GM12874 (cell line): ENCODE results near the gene REPS1.

Source experiments
- CTCF ChIP-seq: IDR thresholded peaks from 2 replicates; pipeline ENCODE4 v1.5.1; 2011; ENCODE audit warnings: low read depth, mild to moderate bottlenecking, control low read depth, low read length, moderate library complexity; ENCODE audit not compliant: insufficient read depth

The REPS1 gene

GRCh38 chr6:138987643-138988468 is at the start of gene REPS1:
TSS of gene REPS1 (minus strand) at chr6:138988253. CDS start at chr6:138987682, 571 bp downstream.
- TF ChIP-seq CTCF: peak; percentile 93

- no peak for TF ChIP-seq CTCF
These were observed 49.4 kb upstream of the REPS1 start for GRCh38 chr6:139037490-139037889.

GRCh38 chr6:139030228-139030963 is 42.3 kb upstream of the REPS1 start:
- TF ChIP-seq CTCF: no peak

- no peak for TF ChIP-seq CTCF
These were observed 41.6 kb upstream of the REPS1 start for GRCh38 chr6:139029470-139030227.

GRCh38 chr6:139028658-139029469 is 40.8 kb upstream of the REPS1 start, which contains the start of gene ABRACL:
TSS of gene ABRACL (plus strand) at chr6:139028745. CDS start at chr6:139034161, 5,416 bp downstream.
- no peak for TF ChIP-seq CTCF

GRCh38 chr6:139028215-139028657 is 40.2 kb upstream of the REPS1 start:
- no peak for TF ChIP-seq CTCF
